ENCODE data around the gene MGAT4C.

The MGAT4C gene

DNA sequence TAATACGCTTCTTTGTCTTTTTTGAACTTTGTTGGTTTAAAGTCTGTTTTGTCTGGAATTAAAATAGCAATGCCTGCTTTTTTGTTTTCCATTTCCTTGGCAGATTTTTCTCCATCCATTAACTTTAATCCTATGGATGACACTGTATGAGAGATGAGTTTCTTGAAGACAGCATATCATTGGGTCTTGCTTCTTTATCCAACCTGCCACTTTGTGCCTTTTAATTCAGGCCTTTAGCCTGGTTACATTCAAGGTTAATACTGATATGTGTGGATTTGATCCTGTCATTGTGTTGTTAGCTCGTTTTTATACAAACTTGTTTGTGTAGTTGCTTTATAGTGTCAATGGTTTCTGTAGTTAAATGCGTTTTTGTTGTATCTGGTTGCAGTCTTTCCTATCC is 214.1 kb downstream of the MGAT4C start:
- Histone ChIP-seq H3K36me3 (ENCODE audit: insufficient read depth) (no peaks in the 10 kb centered on the region), H3K4me2 (no peak overlapping the region), H3K9ac (no peak overlapping the region), H3K27me3 (ENCODE audit: insufficient read depth, low read depth) (no peaks in the 10 kb centered on the region), H2AFZ (ENCODE audit: low read depth) (no peak overlapping the region), H3K4me1 (ENCODE audit: low read depth, poor library complexity, severe bottlenecking) (no peaks in the 10 kb centered on the region), H3K27ac (no peak overlapping the region), H4K20me1 (ENCODE audit: insufficient read depth) (no peaks in the 10 kb centered on the region), H3K79me2 (ENCODE audit: insufficient read depth, low read depth) (no peaks in the 10 kb centered on the region), H3K4me3 (IDR thresholded peaks at IDR 0.05; ENCODE audit: insufficient read depth, low read depth, low read length) (no peak overlapping the region)
- TF ChIP-seq, protein P1, sequence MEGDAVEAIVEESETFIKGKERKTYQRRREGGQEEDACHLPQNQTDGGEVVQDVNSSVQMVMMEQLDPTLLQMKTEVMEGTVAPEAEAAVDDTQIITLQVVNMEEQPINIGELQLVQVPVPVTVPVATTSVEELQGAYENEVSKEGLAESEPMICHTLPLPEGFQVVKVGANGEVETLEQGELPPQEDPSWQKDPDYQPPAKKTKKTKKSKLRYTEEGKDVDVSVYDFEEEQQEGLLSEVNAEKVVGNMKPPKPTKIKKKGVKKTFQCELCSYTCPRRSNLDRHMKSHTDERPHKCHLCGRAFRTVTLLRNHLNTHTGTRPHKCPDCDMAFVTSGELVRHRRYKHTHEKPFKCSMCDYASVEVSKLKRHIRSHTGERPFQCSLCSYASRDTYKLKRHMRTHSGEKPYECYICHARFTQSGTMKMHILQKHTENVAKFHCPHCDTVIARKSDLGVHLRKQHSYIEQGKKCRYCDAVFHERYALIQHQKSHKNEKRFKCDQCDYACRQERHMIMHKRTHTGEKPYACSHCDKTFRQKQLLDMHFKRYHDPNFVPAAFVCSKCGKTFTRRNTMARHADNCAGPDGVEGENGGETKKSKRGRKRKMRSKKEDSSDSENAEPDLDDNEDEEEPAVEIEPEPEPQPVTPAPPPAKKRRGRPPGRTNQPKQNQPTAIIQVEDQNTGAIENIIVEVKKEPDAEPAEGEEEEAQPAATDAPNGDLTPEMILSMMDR (conservative IDR thresholded peaks at IDR 0.05; ENCODE audit: low read depth, low read length), result no peak

DNA sequence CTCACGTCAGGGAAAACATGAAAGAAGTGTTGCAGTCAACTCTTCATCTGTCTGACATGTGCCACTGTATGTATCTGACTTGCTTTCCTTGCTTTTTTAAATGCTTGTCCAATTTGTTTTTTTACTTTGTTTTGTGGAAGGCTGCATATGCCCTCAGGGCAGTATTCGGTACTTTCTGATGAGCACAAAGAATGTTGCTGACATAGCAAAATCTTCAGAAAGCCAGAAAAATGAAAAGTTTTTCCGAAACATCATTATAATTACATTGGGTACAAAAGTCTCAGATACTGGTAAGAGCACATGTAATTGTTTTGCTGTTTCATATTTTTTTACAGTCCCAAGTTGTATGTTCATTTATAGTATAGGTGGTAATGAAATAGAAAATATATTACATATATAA is 237.8 kb downstream of the MGAT4C start:
- Histone ChIP-seq H3K4me3 (IDR thresholded peaks at IDR 0.05; ENCODE audit: insufficient read depth, low read depth, low read length) (no peak overlapping the region), H3K79me2 (ENCODE audit: insufficient read depth, low read depth) (no peaks in the 10 kb centered on the region), H3K4me2 (no peak overlapping the region), H3K27me3 (ENCODE audit: insufficient read depth, low read depth) (no peaks in the 10 kb centered on the region), H3K36me3 (ENCODE audit: insufficient read depth) (no peaks in the 10 kb centered on the region), H2AFZ (ENCODE audit: low read depth) (no peak overlapping the region), H3K4me1 (ENCODE audit: low read depth, poor library complexity, severe bottlenecking) (no peaks in the 10 kb centered on the region), H3K27ac (no peak overlapping the region), H4K20me1 (ENCODE audit: insufficient read depth) (no peaks in the 10 kb centered on the region), H3K9ac (no peak overlapping the region)
- TF ChIP-seq, protein P1 (conservative IDR thresholded peaks at IDR 0.05; ENCODE audit: low read depth, low read length), result no peak

DNA sequence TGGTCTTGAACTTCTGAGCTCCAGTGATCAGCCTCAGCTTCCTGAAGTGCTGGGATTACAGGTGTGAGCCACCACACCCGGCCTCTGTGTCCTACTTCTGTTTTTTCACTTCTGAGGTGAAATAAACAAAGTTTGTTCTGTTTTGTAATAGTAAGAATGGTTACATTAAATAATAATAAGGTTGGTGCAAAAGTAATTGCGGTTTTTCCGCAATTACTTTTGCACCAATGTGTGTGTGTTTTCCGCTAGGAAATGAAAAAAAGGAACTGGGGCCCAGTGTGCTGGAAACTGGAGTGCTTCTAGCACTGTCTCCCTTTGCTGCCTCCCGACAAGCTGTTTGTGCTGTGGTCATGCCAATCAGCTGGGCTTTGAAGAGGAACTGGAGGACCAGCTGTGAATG is 241.2 kb downstream of the MGAT4C start:
- Histone ChIP-seq H3K4me2 (no peak overlapping the region), H4K20me1 (ENCODE audit: insufficient read depth) (no peaks in the 10 kb centered on the region), H3K9ac (no peak overlapping the region), H3K79me2 (ENCODE audit: insufficient read depth, low read depth) (no peaks in the 10 kb centered on the region), H3K4me1 (ENCODE audit: low read depth, poor library complexity, severe bottlenecking) (no peaks in the 10 kb centered on the region), H3K27ac (no peak overlapping the region), H3K36me3 (ENCODE audit: insufficient read depth) (no peaks in the 10 kb centered on the region), H3K27me3 (ENCODE audit: insufficient read depth, low read depth) (no peaks in the 10 kb centered on the region), H3K4me3 (IDR thresholded peaks at IDR 0.05; ENCODE audit: insufficient read depth, low read depth, low read length) (no peak overlapping the region), H2AFZ (ENCODE audit: low read depth) (no peak overlapping the region)
- TF ChIP-seq, protein P1 (conservative IDR thresholded peaks at IDR 0.05; ENCODE audit: low read depth, low read length), result no peak

DNA sequence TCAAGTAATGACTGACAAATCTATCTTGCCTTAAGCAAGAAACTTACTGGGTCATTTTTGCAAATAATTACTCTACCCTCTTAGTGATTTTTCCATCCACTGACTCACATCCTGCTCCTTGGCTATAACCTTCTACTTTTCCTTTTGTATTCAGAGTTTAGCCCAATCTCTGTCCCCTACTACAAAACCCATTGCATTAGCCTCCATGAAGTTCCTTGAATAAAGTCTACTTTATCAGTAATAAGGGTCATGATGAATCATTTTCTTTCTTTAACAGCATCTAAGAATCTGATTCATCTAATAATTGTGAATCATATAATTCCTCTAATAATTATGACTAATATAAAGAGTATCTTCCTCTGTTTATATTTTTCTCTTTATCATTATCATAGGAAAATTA is 249.5 kb downstream of the MGAT4C start:
- TF ChIP-seq, protein P1 (conservative IDR thresholded peaks at IDR 0.05; ENCODE audit: low read depth, low read length), result no peak
- Histone ChIP-seq H3K4me2 (no peak overlapping the region), H2AFZ (ENCODE audit: low read depth) (no peak overlapping the region), H3K4me3 (IDR thresholded peaks at IDR 0.05; ENCODE audit: insufficient read depth, low read depth, low read length) (no peak overlapping the region), H3K27me3 (ENCODE audit: insufficient read depth, low read depth) (no peaks in the 10 kb centered on the region), H3K9ac (no peak overlapping the region), H4K20me1 (ENCODE audit: insufficient read depth) (no peaks in the 10 kb centered on the region), H3K4me1 (ENCODE audit: low read depth, poor library complexity, severe bottlenecking) (no peaks in the 10 kb centered on the region), H3K36me3 (ENCODE audit: insufficient read depth) (no peaks in the 10 kb centered on the region), H3K27ac (no peak overlapping the region), H3K79me2 (ENCODE audit: insufficient read depth, low read depth) (no peaks in the 10 kb centered on the region)
